ACHN (cell line): Measurements from ENCODE around the gene GLYATL2.

Experiments
- DNase-seq: peaks from one replicate; pipeline ENCODE4 v3.0.0-alpha.2; 2015
- in situ Hi-C: cut with HindIII; loops from 2 replicates; pipeline ENCODE4 v1.10.0; 2017; ENCODE audit warnings: low sequenced_read_pairs, low pct_ligation_motif_present, low pct_unique_long_range_greater_than_20kb

Gene GLYATL2, protein sequence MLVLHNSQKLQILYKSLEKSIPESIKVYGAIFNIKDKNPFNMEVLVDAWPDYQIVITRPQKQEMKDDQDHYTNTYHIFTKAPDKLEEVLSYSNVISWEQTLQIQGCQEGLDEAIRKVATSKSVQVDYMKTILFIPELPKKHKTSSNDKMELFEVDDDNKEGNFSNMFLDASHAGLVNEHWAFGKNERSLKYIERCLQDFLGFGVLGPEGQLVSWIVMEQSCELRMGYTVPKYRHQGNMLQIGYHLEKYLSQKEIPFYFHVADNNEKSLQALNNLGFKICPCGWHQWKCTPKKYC

DNA sequence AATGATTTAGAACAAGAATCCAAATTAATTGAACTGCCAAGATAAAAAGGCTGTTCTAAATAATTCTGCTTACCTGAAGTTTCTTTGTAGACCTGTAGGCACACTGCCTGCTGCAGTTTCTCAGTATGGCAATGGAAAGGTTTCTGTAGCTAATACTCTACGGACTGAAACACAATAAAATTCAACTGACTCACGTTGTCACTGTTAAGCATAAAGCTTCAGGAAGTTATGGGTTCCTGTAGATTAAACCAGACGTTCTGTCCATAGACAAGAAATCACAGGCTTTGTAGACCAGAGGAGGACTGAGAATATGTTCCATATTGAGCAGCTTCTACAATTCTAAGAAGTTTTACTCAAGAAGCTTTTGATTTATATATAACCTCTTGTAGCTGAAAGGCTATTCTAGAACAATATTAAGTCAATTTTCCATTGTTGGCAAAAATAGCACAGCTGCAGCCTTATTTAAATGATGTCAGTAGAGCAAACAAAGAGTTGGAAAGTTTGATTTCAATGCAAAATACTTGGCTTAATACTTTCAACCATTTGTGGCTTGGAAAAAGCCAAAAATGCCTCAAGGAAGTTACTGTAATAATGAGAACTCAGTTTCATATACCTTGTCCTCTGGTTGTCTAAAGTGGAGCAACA is at the start of gene GLYATL2:
Gene GLYATL2 (minus strand): TSS at position 344 of the 645 bp plus-strand sequence. CDS start 5,092 bp downstream, outside the sequence.
- in situ Hi-C loops = no loop called here
- no peak for DNase-seq

DNA sequence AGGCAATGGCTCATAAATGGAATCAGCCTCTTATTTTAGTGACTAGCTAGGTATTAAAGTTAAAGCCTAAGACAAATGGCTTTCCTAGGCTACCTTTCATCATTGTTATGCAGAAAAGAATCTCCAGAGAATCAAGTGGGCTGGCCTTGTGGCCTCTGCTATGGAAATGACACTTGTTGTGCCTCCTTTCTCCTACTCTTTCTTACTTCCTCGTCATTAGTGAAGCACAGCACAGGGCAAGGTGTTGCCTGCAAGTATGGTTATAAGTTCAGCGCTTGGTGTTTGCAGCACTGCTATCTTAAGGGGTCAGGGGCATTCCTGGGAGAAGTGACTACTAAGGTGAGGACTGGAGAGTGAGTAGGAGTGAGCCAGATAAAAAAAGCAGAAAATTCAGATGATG is 49.4 kb upstream of the GLYATL2 start:
- in situ Hi-C loops = no loop called here
- DNase-seq = no peak

- in situ Hi-C loops = no loop called here
- DNase-seq = no peak
Observed at GRCh38 chr11:58888579-58888978, 44.1 kb upstream of the GLYATL2 start.

GRCh38 chr11:58887452-58887851 is 42.9 kb upstream of the GLYATL2 start:
- in situ Hi-C loops = no loop called here

DNA sequence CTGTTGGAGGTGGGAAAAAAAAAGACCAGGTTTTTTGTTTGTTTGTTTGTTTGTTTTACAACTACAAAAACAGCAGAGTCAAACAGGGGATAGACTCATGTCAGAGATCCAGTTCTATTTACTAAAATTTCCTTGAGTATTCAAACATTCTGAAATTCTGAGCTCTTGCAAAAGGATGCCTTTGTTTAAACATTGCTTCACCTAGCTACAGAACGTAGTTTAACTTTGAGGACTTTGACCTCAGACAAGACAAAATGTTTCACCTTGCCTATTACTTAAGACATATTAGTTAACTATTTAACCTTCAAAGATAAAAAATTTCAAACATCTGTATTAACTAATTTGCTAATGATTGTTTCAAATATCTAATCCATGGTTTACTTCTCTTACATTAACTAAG is 36.1 kb upstream of the GLYATL2 start:
- in situ Hi-C loops = no loop called here
- DNase-seq = no peak

More at GRCh38 chr11:58887452-58887851, 42.9 kb upstream of the GLYATL2 start:
- no peak for DNase-seq

GRCh38 chr11:58880166-58880565 is 35.7 kb upstream of the GLYATL2 start:
- in situ Hi-C loops = no loop called here
- DNase-seq = no peak

- no peak for DNase-seq
- in situ Hi-C loops = no loop called here
Observed at GRCh38 chr11:58867556-58867955, 23.1 kb upstream of the GLYATL2 start.

- no peak for DNase-seq
- in situ Hi-C loops = no loop called here
Observed at GRCh38 chr11:58866788-58867187, 22.3 kb upstream of the GLYATL2 start.

DNA sequence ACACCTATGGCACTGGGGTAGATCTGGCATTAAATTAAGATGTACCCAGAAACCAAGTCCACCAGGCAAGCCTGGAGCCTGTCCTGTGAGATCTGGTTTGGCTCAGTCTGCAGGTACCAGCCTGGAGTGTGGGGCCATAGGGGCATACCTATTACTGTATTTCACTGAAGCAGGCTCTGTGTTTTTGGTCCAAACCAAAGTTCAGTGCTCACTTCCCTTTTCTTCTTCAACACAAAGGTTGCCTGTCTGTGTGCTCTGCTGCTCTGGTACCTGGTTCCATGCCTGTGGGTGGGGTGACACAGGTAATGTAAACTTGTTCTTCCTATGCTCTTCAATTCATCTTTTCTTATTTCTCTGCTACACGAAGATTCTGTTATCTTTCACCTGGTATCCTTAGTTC is 19.8 kb upstream of the GLYATL2 start:
- in situ Hi-C loops = no loop called here
- DNase-seq = no peak

- in situ Hi-C loops = no loop called here
- no peak for DNase-seq
Observed at GRCh38 chr11:58863697-58864096, 19.2 kb upstream of the GLYATL2 start.

- in situ Hi-C loops = no loop called here
- no peak for DNase-seq
Observed at GRCh38 chr11:58861533-58861932, 17.0 kb upstream of the GLYATL2 start.

DNA sequence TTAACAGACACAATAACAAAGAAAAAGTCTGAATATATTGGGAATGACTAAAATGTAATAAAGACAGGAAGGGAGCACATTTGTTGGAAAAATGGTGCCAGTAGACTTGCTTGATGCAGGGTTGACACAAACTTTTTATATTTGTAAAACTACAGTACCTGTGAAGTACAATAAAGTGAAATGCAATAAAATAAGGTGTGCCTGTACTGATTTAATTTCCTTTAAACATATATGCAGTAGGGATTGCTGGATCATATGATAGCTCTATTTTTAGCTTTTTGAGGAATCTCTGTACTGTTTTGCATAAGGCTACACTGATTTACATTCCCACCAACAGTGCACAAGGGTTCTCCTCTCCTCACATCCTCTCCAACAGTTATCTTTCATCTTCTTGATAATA is 12.3 kb upstream of the GLYATL2 start:
- in situ Hi-C loops = no loop called here
- DNase-seq = no peak

DNA sequence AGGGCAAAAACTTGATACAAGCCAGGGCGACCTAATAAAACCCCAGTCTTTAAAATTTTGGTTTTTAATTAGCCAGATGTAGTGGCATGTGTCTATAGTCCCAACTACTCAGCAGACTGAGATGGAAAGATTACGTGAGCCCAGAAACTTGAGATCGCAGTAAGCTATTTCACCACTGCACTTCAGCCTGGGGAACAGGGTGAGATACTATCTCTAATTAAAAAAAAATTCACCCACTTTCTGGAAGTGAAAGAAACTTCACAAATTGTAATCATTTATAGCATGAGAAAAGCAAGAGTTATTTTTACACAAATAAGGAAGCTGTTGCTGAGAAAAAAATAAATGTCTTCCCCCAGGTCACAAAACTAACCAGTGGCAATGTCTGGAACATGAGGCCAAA is 882 bp upstream of the GLYATL2 start:
- DNase-seq = no peak
- in situ Hi-C loops = no loop called here

- DNase-seq = no peak
- in situ Hi-C loops = no loop called here
Observed at GRCh38 chr11:58837707-58838388, 6.7 kb downstream of the GLYATL2 start.

DNA sequence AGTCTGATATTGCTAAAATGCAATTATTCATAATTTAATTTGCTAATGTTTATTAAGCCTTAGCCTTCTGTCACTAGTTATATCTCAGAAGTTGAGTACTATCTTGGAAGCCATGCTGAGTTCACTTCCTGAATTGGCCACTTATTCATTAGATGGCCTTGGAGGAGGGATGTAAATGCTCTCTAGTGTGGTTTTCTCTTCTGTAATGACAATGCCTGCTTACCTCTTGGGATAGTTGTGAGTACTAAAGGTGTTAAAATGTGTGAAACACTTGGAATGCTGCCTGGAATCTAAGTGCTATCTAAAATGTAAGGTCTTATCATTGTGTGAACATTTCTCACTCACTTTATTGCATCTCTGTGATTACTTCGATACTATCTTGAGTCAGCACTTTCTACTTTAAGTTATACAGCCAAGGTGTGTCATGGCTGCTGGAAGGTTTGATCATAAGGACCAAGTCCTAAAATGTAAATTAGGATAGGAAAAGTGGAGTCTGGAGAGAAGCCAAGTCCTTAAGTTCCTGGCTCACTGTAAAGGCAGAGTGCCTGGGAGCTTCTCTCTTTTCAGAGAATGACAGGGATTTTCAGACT is 12.4 kb downstream of the GLYATL2 start:
- in situ Hi-C loops = no loop called here
- no peak for DNase-seq

- in situ Hi-C loops = no loop called here
- DNase-seq = no peak
Observed at GRCh38 chr11:58830673-58831301, 13.7 kb downstream of the GLYATL2 start.

DNA sequence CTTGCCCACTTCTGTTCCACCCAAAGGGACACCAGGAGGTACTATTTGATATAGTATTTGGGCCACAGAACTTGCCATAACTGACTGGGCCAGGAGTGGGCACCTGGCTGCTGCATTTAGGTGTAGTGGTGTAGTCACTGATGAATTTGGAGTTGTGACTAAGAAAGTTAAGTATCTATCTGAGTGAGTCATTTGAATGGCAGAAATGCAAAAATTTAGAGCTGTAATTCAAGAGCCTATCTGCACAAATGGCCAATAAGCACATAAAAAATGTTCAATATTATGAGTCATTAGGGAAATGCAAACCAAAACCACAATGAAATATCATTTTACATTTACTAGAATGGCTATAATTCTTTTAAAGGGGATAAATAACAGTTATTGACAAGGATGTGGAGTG is 14.7 kb downstream of the GLYATL2 start:
- in situ Hi-C loops = no loop called here
- DNase-seq = no peak

DNA sequence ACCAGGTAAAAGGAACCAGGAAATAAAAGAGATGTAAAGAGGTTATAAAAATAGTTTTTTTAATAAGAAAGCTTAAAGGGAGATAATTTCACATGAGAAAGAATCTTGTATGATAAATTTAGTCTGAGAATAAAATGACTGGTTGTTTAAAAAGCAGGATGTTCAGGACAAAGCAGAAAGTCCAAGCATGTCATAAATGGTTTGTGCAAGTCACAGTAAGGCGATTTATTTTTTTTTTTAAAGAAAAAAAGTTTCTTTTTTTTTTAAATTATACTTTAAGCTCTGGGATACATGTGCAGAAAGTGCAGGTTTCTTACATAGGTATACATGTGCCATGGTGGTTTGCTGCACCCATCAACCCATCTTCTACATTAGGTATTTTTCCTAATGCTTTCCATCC is 30.8 kb downstream of the GLYATL2 start:
- no peak for DNase-seq
- in situ Hi-C loops = no loop called here

DNA sequence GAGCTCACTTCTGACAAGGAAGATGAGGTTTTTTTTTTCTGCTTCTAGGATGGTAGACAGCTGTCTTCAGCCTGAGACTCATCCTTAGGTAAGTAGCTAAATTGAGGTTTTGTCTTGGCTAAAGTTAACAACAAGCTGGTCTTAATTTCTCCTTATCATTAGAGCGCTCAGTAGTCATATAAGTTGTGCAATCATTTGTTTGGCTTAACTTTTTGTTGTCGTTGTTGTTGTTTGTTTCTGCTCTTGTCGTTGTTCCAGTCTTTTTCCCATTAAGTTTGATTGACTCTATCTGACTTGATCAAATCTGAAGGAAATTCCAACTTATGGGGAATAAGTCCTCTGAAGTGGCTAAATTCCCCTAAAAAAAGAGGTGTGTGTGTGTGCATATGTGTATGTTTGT is 33.0 kb downstream of the GLYATL2 start:
- in situ Hi-C loops = no loop called here
- DNase-seq = no peak
